GM12878 (cell line): ENCODE measurements around the gene MAP3K4. TPM values are rescaled to one million over a fixed set of nuclear protein-coding genes. Genes with fewer than 3 reads are reported as not detected.
A peak's percentile ranks its signal among the peaks of the same experiment; 100 is the strongest.

Experiments used
- ATAC-seq: fragments of 200-7000 bp; cut with Tn5 transposase; 3 replicates; pipeline ENCODE4 v1.9.1; 2020; ENCODE audit warnings: mild to moderate bottlenecking, moderate library complexity
- BruUV-seq: library from RNA; stranded (reverse); fragments of 400-500 nt; replicated peaks from 2 replicates; lab custom pipeline; 2021; lab: Mats Ljungman, UMichigan
- CTCF ChIA-PET: fragments of 300-600 bp; sonication (Branson Sonifier 250); formaldehyde crosslinking; extraction: SDS; loops from one replicate; lab custom pipeline; 2021; ENCODE audit warnings: inconsistent platforms; lab: Yijun Ruan, JAX
- POLR2A ChIA-PET: fragments of 350-600 bp; formaldehyde crosslinking; extraction: SDS; loops from one replicate; lab custom pipeline; 2021; ENCODE audit warnings: inconsistent platforms; lab: Charles Lee
- RAD21 ChIA-PET: fragments of 300-600 bp; sonication (Branson Sonifier 250); formaldehyde crosslinking; loops from one replicate; lab custom pipeline; 2023; ENCODE audit warnings: antibody characterized with exemption; ENCODE audit not compliant: unreplicated experiment; lab: Charles Lee
- SMC1A ChIA-PET: fragments of 300-600 bp; sonication (Branson Sonifier 250); formaldehyde crosslinking; loops from one replicate; lab custom pipeline; 2023; ENCODE audit not compliant: unreplicated experiment, uncharacterized antibody; lab: Charles Lee
- DNase-seq: peaks from one replicate; pipeline ENCODE4 v3.0.0-alpha.2; 2011; ENCODE audit warnings: low read depth, low spot score
- FAIRE-seq: peaks from 3 replicates; lab custom pipeline; 2011; peaks lifted over from hg19 to GRCh38; lab: Jason Lieb, UNC
- H2AFZ ChIP-seq: 2 replicates; pipeline ENCODE4 v1.6.0; 2011; ENCODE audit warnings: low read depth, low read length, control low read depth; ENCODE audit not compliant: control insufficient read depth
- H3K27ac ChIP-seq: 2 replicates; pipeline ENCODE4 v1.5.1; 2011; ENCODE audit warnings: control low read depth; ENCODE audit not compliant: control insufficient read depth, insufficient read depth
- H3K27me3 ChIP-seq, 2 experiments: replicated peaks in 1 of 2; 2 replicates each; pipeline versions ENCODE4 v1.6.0 to v1.6.1; 2011; ENCODE audit warnings: low read length in 1 of 2; ENCODE audit not compliant: control insufficient read depth in 2 of 2, insufficient read depth in 2 of 2
- H3K36me3 ChIP-seq, 2 experiments: 2 replicates each; pipeline ENCODE4 v1.5.1; 2011; ENCODE audit warnings: low read length in 1 of 2; ENCODE audit not compliant: control insufficient read depth in 2 of 2, insufficient read depth in 2 of 2
- H3K4me1 ChIP-seq: 2 replicates; pipeline ENCODE4 v1.6.1; 2011; ENCODE audit warnings: mild to moderate bottlenecking, low read length, moderate library complexity, mixed read lengths; ENCODE audit not compliant: control insufficient read depth, insufficient read depth
- H3K4me2 ChIP-seq: 2 replicates; pipeline ENCODE4 v1.6.0; 2011; ENCODE audit warnings: control low read depth; ENCODE audit not compliant: control insufficient read depth, insufficient read depth
- H3K4me3 ChIP-seq: fragments of 200-600 bp; sonication (generic); 2 replicates; pipeline ENCODE4 v1.5.1; 2016
- H3K79me2 ChIP-seq: 2 replicates; pipeline ENCODE4 v1.6.0; 2011; ENCODE audit warnings: low read length; ENCODE audit not compliant: control insufficient read depth, insufficient read depth
- H3K9ac ChIP-seq: 2 replicates; pipeline ENCODE4 v1.8.0; 2011; ENCODE audit warnings: low read length, control low read depth, mixed read lengths; ENCODE audit not compliant: control insufficient read depth, insufficient read depth
- H3K9me3 ChIP-seq: replicated peaks from 3 replicates; pipeline ENCODE4 v1.5.1; 2011; ENCODE audit warnings: mild to moderate bottlenecking, low read length; ENCODE audit not compliant: control insufficient read depth, insufficient read depth
- H4K20me1 ChIP-seq: 2 replicates; pipeline ENCODE4 v1.6.0; 2011; ENCODE audit not compliant: control insufficient read depth, insufficient read depth
- CBFB ChIP-seq: IDR thresholded peaks from 2 replicates; pipeline ENCODE4 v1.6.1; 2016; ENCODE audit warnings: antibody characterized with exemption, low read depth
- MYB ChIP-seq: fragments of 150-350 bp; IDR thresholded peaks from 2 replicates; pipeline ENCODE4 v1.6.1; 2014; ENCODE audit warnings: mild to moderate bottlenecking, low read depth, low read length, borderline replicate concordance
- PML ChIP-seq: IDR thresholded peaks from 2 replicates; pipeline ENCODE4 v1.6.1; 2012; ENCODE audit warnings: low read length, inconsistent platforms
- POLR2A ChIP-seq: IDR thresholded peaks from 2 replicates; pipeline ENCODE4 v1.6.1; 2011; ENCODE audit warnings: low read depth, mild to moderate bottlenecking, low read length
- SREBF1 ChIP-seq: IDR thresholded peaks from 2 replicates; pipeline ENCODE4 v1.6.1; 2012; ENCODE audit warnings: mild to moderate bottlenecking, low read length
- TAF1 ChIP-seq: IDR thresholded peaks from 2 replicates; pipeline ENCODE4 v1.6.1; 2011; ENCODE audit warnings: mild to moderate bottlenecking, low read depth, low read length, borderline replicate concordance
- TARDBP ChIP-seq: IDR thresholded peaks from 2 replicates; pipeline ENCODE4 v1.6.1; 2016; ENCODE audit warnings: borderline replicate concordance
- WGBS: methylation state at CpG from one replicate; pipeline ENCODE4 v1.1.6; 2016; ENCODE audit warnings: low lambda C conversion rate; ENCODE audit not compliant: insufficient replicate concordance, insufficient coverage; ENCODE audit errors: missing lambda C conversion rate; 5-methylcytosine and 5-hydroxymethylcytosine counted together
- in situ Hi-C: fragments of 300-500 bp; cut with MboI; formaldehyde crosslinking; loops from 9 replicates; pipeline ENCODE4 v1.14.3; 2018; ENCODE audit warnings: mixed read lengths
- intact Hi-C: fragments of 100-400 bp; cut with micrococcal nuclease; formaldehyde crosslinking; loops from one replicate; pipeline ENCODE4 v1.14.2; 2022; ENCODE audit not compliant: unreplicated experiment
- polyA plus RNA-seq, 11 experiments: library from polyadenylated mRNA; depleted of rRNA in 4 of 11; unstranded in 6 of 11; stranded (reverse) in 5 of 11; fragments of >200 nt; fragmentation: Nextera tagmentation in 4 of 11; fragmentation: Illumina TruSeq in 1 of 11; extraction: Ambion mirVana in 4 of 11; extraction: Trizol in 1 of 11; gene quantifications; 1 replicate in 1 of 11; 2 replicates in 10 of 11; pipeline versions ENCODE4 v1.2.1 to v1.2.3, GENCODE V29; 2011 to 2016; ENCODE audit warnings: inconsistent platforms in 2 of 11, missing spikeins in 2 of 11, low read depth in 1 of 11
- total RNA-seq, 4 experiments: library from RNA; depleted of rRNA in 3 of 4; stranded (reverse); fragments of >200 nt in 3 of 4; fragmentation: Illumina TruSeq in 1 of 4; extraction: Trizol in 1 of 4; gene quantifications; 2 replicates each; pipeline versions ENCODE4 v1.2.1 to v1.2.3, GENCODE V29; 2013 to 2021
- TF ChIP-seq, protein P1 (sequence below): fragments of 450-650 bp; IDR thresholded peaks from 2 replicates; pipeline ENCODE4 v1.6.1; 2017; ENCODE audit warnings: mild to moderate bottlenecking, low read depth, inconsistent platforms; ENCODE audit not compliant: poor library complexity, severe bottlenecking
- TF ChIP-seq, protein P2 (sequence below): IDR thresholded peaks from 2 replicates; pipeline ENCODE4 v1.6.1; 2012; ENCODE audit warnings: low read depth, low read length, improper control_type of control experiment

The MAP3K4 gene
- total and polyA plus RNA-seq, 10 of the 15 experiments (the other 5 are each of a cell fraction or from before 2014, with no cell fraction given) = 14.0 to 44.5 (median 23.1) TPM

DNA sequence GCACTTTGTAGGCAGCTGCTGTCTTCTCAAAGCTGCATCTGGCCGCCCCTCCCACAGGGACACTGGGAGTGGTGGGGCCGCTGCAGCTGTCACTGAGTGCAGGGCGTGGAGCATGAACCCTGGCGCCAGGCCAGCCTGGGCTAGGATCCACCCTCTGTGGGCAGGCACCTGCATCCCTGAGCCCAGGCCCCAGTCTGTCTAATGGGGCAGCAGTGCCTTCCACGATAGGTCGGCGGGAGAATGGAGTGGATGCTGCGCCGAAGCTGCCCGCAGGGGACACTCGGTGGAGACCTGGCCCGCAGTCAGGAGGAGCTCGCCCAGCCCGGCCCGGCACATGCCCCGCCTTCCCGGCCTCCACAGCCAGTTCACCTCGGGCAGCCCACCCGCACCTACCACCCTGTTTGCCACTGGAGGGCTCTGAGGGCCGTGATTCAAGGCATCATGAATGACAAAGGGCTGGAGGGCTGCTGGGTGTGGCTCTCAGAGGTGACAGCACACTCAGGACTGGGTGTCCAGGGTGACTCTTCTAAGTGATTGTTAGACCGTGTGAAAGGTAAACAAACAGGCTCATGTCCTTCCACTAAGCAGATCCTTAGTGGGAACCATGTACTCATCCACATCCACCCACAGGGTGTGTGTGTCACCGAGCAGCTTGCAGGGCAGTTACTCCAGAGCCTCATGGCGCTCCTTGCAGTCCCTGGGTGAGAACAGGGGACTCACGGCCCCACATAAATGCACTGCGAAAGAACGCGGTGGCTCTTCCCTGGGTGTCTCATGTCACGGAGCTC is 148.4 kb downstream of the MAP3K4 start:
- in situ Hi-C loops = loop anchor here (25.0 kb wide), 1 partner anchor 222 kb away; no protein-coding TSS in a partner anchor
- Histone ChIP-seq H2AFZ (no peak overlapping the region), H3K36me3 (no peaks in the 10 kb centered on the region; a peak in 1 of 4 replicates), H3K27ac (no peak overlapping the region), H3K4me3 (no peak overlapping the region), H4K20me1 (no peaks in the 10 kb centered on the region), H3K79me2 (no peaks in the 10 kb centered on the region), H3K4me2 (no peak overlapping the region), H3K9me3 (no peaks in the 10 kb centered on the region), H3K4me1 (peaks cover 13% of the 10 kb centered on the region), H3K9ac (no peak overlapping the region), H3K27me3 (no peaks in the 10 kb centered on the region)
- ChIA-PET CTCF (no interaction called here), POLR2A (no interaction called here), RAD21 (interaction anchor here (0.9 to 1.0 kb wide), 2 partner anchors 113 to 150 kb away, joined by 3 to 4 read pairs; no protein-coding TSS in a partner anchor), SMC1A (interaction anchor here (0.6 kb wide), 1 partner anchor 1106 kb away, joined by 3 read pairs; no protein-coding TSS in a partner anchor)
- no TSS peak for BruUV-seq
- no peak for ATAC-seq
- intact Hi-C loops = no loop called here
- peak; percentile 15; the same call in 1 of the 2 replicates for TF ChIP-seq POLR2A
- no peak for TF ChIP-seq TARDBP
- 81% methylated on average over 23 of the region's 28 CpGs for WGBS
- no peak for DNase-seq
- no peak for FAIRE-seq

DNA sequence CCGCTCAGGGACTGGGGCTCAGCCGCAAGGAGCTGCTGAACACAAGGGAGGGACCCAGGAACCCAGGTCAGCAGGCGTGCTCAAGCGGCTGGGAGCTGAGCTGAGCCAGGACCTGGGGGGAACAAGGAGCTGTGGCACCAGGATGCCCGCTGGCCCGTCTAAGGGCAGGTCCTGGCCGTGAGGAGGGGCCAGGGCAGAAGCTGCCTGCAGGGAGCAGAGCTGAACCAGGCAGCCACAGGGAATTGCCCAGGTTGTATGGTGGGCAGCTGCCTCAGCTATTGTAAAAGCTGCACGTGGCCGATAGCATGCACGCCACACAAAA is 148.9 kb downstream of the MAP3K4 start:
- Histone ChIP-seq H3K9me3 (no peaks in the 10 kb centered on the region), H4K20me1 (no peaks in the 10 kb centered on the region), H3K9ac (no peak overlapping the region), H3K27ac (no peak overlapping the region), H3K4me1 (peaks cover 12% of the 10 kb centered on the region), H3K36me3 (no peaks in the 10 kb centered on the region), H3K4me2 (no peak overlapping the region), H3K4me3 (no peak overlapping the region), H2AFZ (no peak overlapping the region), H3K79me2 (no peaks in the 10 kb centered on the region), H3K27me3 (no peaks in the 10 kb centered on the region)
- CTCF ChIA-PET = no interaction called here
- intact Hi-C loops (no loop called here), in situ Hi-C loops (loop anchor here (25.0 kb wide), 1 partner anchor 222 kb away; no protein-coding TSS in a partner anchor)
- BruUV-seq = no TSS peak
- DNase-seq (no peak), FAIRE-seq (no peak), ATAC-seq (no peak)
- WGBS = 69% methylated on average over 10 of the region's 10 CpGs
- TF ChIP-seq, protein P1, sequence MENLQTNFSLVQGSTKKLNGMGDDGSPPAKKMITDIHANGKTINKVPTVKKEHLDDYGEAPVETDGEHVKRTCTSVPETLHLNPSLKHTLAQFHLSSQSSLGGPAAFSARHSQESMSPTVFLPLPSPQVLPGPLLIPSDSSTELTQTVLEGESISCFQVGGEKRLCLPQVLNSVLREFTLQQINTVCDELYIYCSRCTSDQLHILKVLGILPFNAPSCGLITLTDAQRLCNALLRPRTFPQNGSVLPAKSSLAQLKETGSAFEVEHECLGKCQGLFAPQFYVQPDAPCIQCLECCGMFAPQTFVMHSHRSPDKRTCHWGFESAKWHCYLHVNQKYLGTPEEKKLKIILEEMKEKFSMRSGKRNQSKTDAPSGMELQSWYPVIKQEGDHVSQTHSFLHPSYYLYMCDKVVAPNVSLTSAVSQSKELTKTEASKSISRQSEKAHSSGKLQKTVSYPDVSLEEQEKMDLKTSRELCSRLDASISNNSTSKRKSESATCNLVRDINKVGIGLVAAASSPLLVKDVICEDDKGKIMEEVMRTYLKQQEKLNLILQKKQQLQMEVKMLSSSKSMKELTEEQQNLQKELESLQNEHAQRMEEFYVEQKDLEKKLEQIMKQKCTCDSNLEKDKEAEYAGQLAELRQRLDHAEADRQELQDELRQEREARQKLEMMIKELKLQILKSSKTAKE = no peak
- TF ChIP-seq POLR2A (peak; percentile 33; the same call in 1 of the 2 replicates), CBFB (no peak), TAF1 (no peak), SREBF1 (no peak), MYB (no peak), PML (no peak)
- TF ChIP-seq, protein P2, sequence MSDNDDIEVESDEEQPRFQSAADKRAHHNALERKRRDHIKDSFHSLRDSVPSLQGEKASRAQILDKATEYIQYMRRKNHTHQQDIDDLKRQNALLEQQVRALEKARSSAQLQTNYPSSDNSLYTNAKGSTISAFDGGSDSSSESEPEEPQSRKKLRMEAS = no peak
- SMC1A ChIA-PET = interaction anchor here (0.6 kb wide), 1 partner anchor 1106 kb away, joined by 3 read pairs; no protein-coding TSS in a partner anchor
- RAD21 ChIA-PET = interaction anchor here (0.9 to 1.0 kb wide), 2 partner anchors 114 to 151 kb away, joined by 3 to 4 read pairs; no protein-coding TSS in a partner anchor
- POLR2A ChIA-PET = no interaction called here
